DOHH2 (cell line): ENCODE results near the gene CETP.

Experiments used
- H3F3A ChIP-seq: fragments of 200-600 bp; sonication (generic), shearing (Covaris generic); 2 replicates; pipeline ENCODE4 v1.6.0; 2016; ENCODE audit warnings: antibody characterized with exemption, mild to moderate bottlenecking; ENCODE audit not compliant: control insufficient read depth, insufficient read depth
- H3K27ac ChIP-seq: fragments of 200-600 bp; sonication (generic); 2 replicates; pipeline ENCODE4 v1.5.1; 2014; ENCODE audit warnings: low read depth, mild to moderate bottlenecking, low read length, moderate library complexity
- H3K27me3 ChIP-seq: fragments of 200-600 bp; sonication (generic); 2 replicates; pipeline ENCODE4 v1.6.1; 2014; ENCODE audit warnings: mild to moderate bottlenecking, low read length, mixed read lengths; ENCODE audit not compliant: control insufficient read depth
- H3K36me3 ChIP-seq: fragments of 200-600 bp; sonication (generic); 2 replicates; pipeline ENCODE4 v1.6.1; 2014; ENCODE audit warnings: mild to moderate bottlenecking, low read length, moderate library complexity, mixed read lengths; ENCODE audit not compliant: control insufficient read depth
- H3K4me1 ChIP-seq: fragments of 200-600 bp; sonication (generic); 2 replicates; pipeline ENCODE4 v1.6.1; 2014; ENCODE audit warnings: mild to moderate bottlenecking, low read length, mixed read lengths; ENCODE audit not compliant: control insufficient read depth
- H3K4me2 ChIP-seq: fragments of 200-600 bp; sonication (generic); 2 replicates; pipeline ENCODE4 v1.6.0; 2014; ENCODE audit warnings: mild to moderate bottlenecking, low read length, moderate library complexity
- H3K4me3 ChIP-seq: fragments of 200-600 bp; sonication (generic); 2 replicates; pipeline ENCODE4 v1.5.1; 2014; ENCODE audit warnings: mild to moderate bottlenecking, low read length, mixed read lengths
- H3K79me2 ChIP-seq: fragments of 200-600 bp; sonication (generic); 2 replicates; pipeline ENCODE4 v1.6.1; 2014; ENCODE audit warnings: mild to moderate bottlenecking, low read length, mixed read lengths; ENCODE audit not compliant: control insufficient read depth
- H3K9me2 ChIP-seq: fragments of 200-600 bp; sonication (generic); replicated peaks from 2 replicates; pipeline ENCODE4 v1.6.1; 2014; ENCODE audit warnings: mild to moderate bottlenecking, low read length, mixed read lengths; ENCODE audit not compliant: control insufficient read depth
- H3K9me3 ChIP-seq: fragments of 200-600 bp; sonication (generic); 2 replicates; pipeline ENCODE4 v1.6.1; 2014; ENCODE audit warnings: antibody characterized with exemption, low read length, mixed read lengths; ENCODE audit not compliant: control insufficient read depth, insufficient read depth
- H4K20me1 ChIP-seq: fragments of 200-600 bp; sonication (generic); 2 replicates; pipeline ENCODE4 v1.6.0; 2014; ENCODE audit warnings: low read depth, mild to moderate bottlenecking, antibody characterized with exemption, low read length, moderate library complexity; ENCODE audit not compliant: control insufficient read depth, insufficient read depth
- CTCF ChIP-seq: fragments of 200-600 bp; sonication (generic); IDR thresholded peaks from one replicate; pipeline ENCODE4 v1.5.1; 2014; ENCODE audit warnings: antibody characterized with exemption, mild to moderate bottlenecking, low read depth, low read length; ENCODE audit not compliant: poor library complexity, severe bottlenecking
- EZH2phosphoT487 ChIP-seq: fragments of 200-600 bp; sonication (generic); IDR thresholded peaks from 2 replicates; pipeline ENCODE4 v1.6.1; 2017; ENCODE audit warnings: borderline replicate concordance, mild to moderate bottlenecking, antibody characterized with exemption, low read length, moderate library complexity, mixed read lengths

CETP gene

GRCh38 chr16:56964243-56965148, 2.7 kb downstream of the CETP start:
- H3K36me3 ChIP-seq = no peaks in the 10 kb centered on the region
- no peaks in the 10 kb centered on the region for H4K20me1 ChIP-seq
- H3K27ac ChIP-seq = no peak overlapping the region
- H3K27me3 ChIP-seq = no peaks in the 10 kb centered on the region
- peaks cover 22% of the 10 kb centered on the region for H3K4me1 ChIP-seq
- no peak overlapping the region for H3K4me3 ChIP-seq
- no peaks in the 10 kb centered on the region for H3K79me2 ChIP-seq
- no peaks in the 10 kb centered on the region for H3K9me3 ChIP-seq
- peak overlapping the region; percentile 54 for H3K4me2 ChIP-seq
- H3F3A ChIP-seq = no peaks in the 10 kb centered on the region; the same call in 1 of the 2 replicates
- H3K9me2 ChIP-seq = no peaks in the 10 kb centered on the region
- TF ChIP-seq EZH2phosphoT487 = no peak
- peak; percentile 100 for TF ChIP-seq CTCF

GRCh38 chr16:56965149-56966092, 3.7 kb downstream of the CETP start:
- TF ChIP-seq CTCF (no peak), EZH2phosphoT487 (no peak)
- peak overlapping the region; percentile 12; the same call in 1 of the 2 replicates for H3K4me2 ChIP-seq
- no peaks in the 10 kb centered on the region for H3K9me3 ChIP-seq
- peaks cover 23% of the 10 kb centered on the region for H3K4me1 ChIP-seq
- H3K79me2 ChIP-seq = no peaks in the 10 kb centered on the region
- no peaks in the 10 kb centered on the region for H3K27me3 ChIP-seq
- no peak overlapping the region for H3K4me3 ChIP-seq
- H3K27ac ChIP-seq = no peak overlapping the region
- no peaks in the 10 kb centered on the region for H3K9me2 ChIP-seq
- no peaks in the 10 kb centered on the region; the same call in 1 of the 2 replicates for H3F3A ChIP-seq
- no peaks in the 10 kb centered on the region for H4K20me1 ChIP-seq
- no peaks in the 10 kb centered on the region for H3K36me3 ChIP-seq

- H3K27me3 ChIP-seq = no peaks in the 10 kb centered on the region
- H3K79me2 ChIP-seq = no peaks in the 10 kb centered on the region
- peaks cover 30% of the 10 kb centered on the region for H3K4me1 ChIP-seq
- H3K36me3 ChIP-seq = no peaks in the 10 kb centered on the region
- H3K27ac ChIP-seq = no peak overlapping the region
- no peak overlapping the region for H3K4me3 ChIP-seq
- no peaks in the 10 kb centered on the region; the same call in 1 of the 2 replicates for H3F3A ChIP-seq
- H3K4me2 ChIP-seq = no peak overlapping the region
- no peaks in the 10 kb centered on the region for H3K9me2 ChIP-seq
- no peak for TF ChIP-seq CTCF
- no peak for TF ChIP-seq EZH2phosphoT487
- H3K9me3 ChIP-seq = no peaks in the 10 kb centered on the region
- no peaks in the 10 kb centered on the region for H4K20me1 ChIP-seq
Measured at GRCh38 chr16:56966093-56966475, 4.3 kb downstream of the CETP start.
